GM19043 (cell line): ENCODE data around the gene CLN5.
"Not testable (repeated sequence)": the region's sequence is repeated elsewhere in the genome, so short reads cannot be mapped to it uniquely, and the experiment has no call there.

Source experiments
- ATAC-seq: cut with Tn5 transposase; IDR thresholded peaks from one replicate; pipeline ENCODE4 v1.9.1; 2021; ENCODE audit warnings: low read depth; ENCODE audit not compliant: unreplicated experiment

Gene CLN5

DNA sequence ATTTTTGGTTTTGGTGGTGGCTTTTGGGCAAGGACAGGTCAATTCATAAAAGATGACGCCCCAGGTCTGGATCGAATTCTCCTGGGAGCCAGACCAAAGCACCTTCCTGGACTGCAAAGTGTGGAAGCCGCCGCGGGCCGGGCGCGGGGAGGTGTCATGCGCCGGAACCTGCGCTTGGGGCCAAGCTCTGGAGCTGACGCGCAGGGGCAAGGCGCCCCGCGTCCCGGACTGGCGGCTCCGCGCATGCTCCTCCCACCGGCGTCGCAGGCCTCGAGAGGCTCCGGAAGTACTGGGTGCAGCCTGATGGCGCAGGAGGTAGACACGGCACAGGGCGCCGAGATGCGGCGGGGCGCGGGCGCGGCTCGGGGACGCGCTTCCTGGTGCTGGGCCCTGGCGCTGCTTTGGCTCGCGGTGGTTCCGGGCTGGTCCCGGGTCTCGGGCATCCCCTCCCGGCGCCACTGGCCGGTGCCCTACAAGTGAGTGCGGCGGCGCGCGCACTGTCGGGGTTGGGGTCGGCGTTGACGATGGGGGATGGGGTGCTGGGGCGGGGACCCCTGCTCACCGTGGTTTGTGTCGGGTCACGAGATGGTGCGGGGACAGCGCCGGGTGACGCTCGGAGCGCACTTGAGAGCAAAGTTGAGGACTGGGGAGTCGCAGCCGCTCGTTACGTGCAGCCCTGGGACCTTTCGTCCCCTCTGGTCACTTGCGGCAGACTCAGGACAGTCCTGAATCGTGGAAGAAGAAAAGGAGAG is at the start of gene CLN5:
Gene CLN5, plus strand, starts transcription at position 286 of the 752 bp plus-strand sequence. Its CDS starts 18 bp downstream, at position 304.
- peak; percentile 94 for ATAC-seq

DNA sequence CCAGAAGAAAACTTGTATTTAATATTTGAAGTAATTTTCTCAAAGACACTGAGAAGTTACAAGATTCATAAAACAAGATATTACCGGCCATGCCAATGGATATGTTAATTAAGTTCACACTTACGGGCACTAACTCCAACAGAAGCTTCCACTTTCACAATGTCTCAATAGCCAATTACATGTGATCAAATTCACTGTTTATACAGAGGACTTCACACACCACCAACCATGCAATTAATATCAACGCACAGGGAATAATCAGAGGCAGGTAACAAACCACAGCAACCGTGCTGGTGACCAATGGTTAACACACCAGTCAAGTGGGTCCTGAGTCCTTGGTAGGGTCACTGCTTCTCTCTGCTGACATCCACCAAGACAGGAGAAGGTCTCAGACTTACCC is 49.5 kb upstream of the CLN5 start:
- ATAC-seq, result no peak

DNA sequence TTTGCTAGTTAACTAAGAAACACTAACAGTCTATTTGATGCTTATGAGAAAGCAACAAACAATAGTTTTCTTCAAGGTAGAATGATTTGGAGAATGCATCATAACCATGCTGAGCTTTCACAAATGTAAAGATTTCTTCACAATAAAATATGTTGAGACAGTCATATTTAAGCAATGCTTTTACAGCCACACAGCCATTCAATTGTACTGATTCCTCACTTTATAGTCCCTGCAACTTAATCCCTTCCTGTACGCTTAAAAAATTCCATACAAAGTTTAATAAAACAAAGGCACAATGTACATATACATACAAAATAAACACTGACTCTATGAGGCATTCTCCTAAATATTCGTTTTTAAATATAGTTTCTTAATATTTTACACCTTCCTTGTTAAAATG is 48.2 kb upstream of the CLN5 start:
- no peak for ATAC-seq

DNA sequence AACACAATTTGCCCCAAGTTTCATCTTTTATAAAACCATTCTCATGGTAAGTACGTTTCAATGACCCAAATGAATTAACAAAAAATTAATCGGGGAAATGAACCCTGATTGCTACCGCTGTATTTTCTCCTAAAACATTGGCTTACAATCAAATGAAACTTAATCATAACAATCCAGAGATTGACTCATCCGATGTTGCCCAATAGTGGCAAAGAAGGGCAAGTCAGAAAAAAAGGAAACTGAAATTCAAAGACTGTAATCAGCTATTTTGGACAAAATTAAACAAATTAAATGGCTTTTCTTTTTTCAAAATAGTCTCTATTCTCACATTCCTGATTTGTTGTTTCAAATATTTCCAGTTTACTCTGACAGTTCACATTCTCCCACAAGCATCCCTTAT is 47.4 kb upstream of the CLN5 start:
- ATAC-seq, result no peak

DNA sequence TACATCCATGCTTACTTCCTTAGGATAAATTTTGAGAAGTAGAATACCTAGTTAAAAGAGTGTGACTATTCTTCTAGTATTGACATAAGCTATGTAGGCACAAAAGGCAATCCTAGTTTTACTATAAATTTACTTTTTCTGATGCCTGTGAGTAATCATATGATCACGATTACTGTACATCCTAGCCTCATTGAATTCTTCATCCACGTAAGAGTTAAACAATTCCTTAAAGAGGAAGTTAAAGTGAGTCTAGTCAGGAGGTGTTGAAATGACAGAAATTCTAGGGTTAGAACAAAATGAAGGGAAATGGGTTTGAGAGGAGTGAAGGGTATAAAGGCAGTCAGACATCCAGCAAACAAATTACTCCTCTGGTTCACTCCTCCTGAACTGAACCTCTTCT is 43.7 kb upstream of the CLN5 start, which contains the start of gene ACOD1:
Gene ACOD1, plus strand, starts transcription at position 363 of the 400 bp plus-strand sequence. CDS start 48 bp downstream, outside the sequence.
- no peak for ATAC-seq

DNA sequence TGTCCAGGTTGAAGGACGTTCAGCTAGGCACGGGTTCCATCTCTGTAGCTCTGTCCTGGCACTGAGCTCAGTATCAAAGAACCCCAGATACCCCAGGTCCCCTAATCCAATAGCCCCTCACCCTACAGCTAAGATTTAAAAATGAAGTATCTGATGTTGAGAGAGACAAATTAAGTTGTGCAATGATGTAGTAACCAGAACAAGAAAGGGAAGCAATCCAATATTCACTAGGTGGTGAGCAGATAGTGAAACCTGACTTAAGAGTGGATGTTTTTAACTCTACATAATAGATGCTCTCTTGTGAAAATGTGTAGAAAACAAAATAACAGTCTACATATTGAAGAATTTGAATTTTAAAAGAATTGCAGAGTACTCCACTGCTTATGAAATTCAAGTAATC is 41.8 kb upstream of the CLN5 start:
- no peak for ATAC-seq

DNA sequence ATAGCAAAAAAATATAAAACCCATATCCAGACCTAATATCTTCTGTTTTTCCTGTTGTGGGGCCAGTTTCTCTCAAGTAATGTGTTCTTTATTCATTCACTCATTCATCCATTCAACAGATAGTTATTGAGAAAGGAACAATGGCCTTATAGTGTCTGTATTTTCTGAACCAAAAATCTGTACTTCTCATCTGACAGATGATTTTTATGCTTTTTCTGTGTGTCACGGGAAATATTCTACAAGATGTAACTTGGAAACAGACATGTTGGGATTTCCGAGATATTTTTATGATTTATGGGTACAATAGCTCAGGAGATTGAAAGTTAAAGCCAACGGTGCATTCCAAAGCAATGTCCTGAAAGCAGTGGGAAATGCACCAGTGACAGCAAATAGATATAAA is 37.9 kb upstream of the CLN5 start:
- no peak for ATAC-seq

DNA sequence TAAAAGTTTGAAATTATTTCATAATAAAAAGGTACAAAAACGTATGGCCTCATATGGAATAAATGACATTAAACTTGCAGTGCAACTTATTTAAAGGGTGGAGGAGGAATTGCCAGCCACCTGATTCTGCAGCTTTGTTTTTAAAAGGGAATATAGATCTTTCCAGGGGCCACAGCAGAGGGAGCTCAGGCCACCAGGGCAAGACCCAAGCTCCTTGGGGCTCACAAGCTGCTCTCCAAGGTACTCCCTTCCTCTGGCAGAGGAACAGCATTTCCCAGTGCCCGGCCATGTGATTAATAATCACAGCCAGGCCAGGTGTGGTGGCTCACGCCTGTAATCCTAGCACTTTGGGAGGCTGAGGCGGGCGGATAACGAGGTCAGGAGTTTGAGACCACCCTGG is 37.3 kb upstream of the CLN5 start:
- ATAC-seq, result no peak

DNA sequence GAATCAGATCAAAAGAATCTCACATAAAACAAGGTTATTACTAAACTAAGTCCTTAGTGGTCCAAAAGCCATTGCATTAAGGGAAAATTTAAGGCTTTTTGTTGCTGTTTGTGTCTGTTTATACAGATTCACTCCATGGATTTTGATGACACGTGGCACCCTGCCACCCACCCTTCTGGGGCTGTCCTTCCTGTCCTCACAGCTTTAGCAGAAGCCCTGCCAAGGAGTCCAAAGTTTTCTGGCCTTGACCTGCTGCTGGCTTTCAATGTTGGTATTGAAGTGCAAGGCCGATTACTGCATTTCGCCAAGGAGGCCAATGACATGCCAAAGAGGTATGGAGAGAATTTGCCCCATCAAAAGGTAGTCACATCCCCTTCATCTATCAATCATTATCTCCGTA is 36.7 kb upstream of the CLN5 start:
- ATAC-seq, result no peak

DNA sequence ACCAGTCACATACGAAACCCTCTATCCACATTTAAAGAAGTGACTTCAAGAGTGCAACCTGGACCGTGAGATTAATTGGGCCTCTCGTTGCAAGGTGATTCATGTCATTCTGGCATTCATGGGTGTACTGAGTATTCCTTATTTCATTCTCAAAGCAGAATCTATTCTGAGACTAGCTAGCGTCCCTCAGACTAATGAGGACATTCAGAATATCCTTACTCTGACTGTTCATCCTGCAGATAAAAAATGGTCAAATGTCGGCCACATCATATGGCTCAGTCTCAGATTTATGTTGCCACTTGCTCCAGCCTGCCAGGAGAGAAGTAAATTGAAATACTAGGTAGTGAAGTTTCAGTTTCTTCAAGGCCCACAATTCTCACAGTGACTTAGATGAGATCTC is 36.2 kb upstream of the CLN5 start:
- ATAC-seq, result no peak

DNA sequence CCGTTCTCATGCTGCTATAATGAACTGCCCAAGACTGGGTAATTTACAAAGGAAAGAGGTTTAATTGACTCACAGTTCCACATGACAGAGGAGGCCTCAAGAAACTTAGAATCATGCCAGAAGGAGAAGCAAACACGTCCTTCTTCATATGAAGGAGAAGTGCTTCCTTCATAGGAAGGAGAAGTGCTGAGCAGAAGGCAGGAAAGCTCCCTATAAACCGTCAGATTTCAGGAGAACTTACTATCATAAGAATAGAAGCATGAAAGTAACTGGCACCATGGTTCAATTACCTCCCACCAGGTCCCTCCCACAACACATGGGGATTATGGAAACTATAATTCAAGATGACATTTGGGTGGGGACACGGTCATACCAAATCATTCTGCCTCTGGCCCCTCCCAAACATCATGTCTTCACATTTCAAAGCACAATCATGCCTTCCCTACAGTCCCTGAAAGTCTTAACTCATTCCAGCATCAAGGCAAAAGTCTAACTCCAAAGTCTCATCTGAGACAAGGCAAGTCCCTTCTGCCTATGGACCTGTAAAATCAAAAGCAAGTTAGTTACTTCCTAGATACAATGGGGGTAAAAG is 32.9 kb upstream of the CLN5 start:
- ATAC-seq, result no peak

DNA sequence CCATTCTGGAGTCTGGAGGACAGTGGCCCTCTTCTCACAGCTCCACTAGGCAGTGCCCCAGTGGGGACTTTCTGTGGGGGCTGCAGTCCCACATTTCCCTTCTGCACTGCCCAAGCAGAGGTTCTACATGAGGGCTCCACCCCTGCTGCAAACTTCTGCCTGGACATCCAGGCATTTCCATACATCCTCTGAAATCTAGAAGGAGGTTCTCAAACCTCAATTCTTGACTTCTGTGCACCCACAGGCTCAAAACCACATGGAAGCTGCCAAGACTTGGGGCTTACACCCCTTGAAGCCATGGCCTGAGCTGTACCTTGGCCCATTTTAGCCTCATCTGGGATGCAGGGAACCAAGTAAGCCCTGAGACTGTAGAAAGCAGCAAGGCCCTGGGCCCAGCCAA is 32.1 kb upstream of the CLN5 start:
- not testable (repeated sequence) for ATAC-seq

DNA sequence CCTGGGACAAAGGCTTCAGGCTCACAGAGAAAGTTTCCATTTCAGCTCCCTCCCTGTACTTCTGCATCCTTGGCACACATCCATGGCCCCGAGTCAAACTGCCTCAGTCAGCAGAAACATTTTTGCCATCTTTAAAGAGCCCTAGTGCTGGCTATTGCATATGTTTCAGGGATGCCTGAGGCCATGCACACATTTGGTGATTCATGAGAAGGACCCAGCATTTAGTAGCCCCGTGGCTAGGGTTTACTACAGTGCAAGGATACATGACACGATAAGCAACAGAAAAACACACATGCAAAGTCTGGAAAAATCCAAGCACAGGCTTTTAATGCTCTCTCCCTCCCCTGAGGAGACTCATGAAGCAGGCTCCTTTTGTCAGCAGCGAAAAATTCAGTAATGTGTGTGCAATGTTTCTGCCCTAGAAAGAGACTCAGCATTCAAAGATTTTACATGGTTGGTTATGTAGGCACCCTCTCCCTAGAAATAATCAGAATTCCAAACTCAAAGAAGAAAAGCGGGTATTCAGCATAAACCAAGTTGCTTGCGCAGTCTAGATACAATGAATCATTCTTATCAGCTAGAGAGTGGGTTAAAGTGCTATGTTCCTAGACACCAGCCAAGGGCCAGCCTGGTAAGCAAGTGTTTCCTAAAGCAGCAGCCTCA is 26.0 kb upstream of the CLN5 start:
- ATAC-seq, result no peak

DNA sequence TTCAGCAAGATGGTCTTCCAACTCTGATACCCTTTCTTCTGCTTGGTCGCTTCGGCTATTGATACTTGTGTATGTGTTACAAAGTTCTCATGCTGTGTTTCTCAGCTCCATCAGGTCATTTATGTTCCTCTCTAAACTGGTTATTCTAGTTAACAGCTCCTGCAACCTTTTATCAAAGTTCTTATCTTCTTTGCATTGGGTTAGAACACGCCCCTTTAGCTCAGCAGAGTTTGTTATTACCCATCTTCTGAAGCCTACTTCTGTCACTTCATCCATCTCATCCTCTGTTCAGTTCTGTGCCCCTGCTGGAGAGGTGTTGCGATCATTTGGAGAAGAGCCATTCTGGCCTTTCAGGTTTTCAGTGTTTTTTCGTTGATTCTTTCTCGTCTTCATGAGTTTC is 24.9 kb upstream of the CLN5 start:
- no peak for ATAC-seq

DNA sequence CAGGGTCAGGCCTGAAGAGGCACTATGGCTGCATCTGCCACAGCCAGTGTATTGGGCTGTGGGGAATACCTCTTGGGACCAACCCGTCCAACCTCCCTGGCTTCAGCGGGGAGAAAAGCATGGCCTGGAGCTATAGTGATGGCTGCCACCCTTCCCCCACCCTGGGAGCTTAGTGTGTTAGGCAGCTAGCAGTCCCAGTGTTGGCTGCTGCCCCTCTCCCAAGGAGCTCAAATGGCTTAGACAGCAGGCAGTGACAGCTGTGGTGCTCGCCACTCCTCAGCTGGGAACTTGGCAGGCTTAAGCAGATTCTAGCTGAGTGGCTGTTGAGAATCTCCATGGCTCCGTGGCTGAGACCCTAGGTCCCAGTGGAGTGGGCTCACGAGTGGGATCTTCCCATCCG is 23.8 kb upstream of the CLN5 start:
- no peak for ATAC-seq

DNA sequence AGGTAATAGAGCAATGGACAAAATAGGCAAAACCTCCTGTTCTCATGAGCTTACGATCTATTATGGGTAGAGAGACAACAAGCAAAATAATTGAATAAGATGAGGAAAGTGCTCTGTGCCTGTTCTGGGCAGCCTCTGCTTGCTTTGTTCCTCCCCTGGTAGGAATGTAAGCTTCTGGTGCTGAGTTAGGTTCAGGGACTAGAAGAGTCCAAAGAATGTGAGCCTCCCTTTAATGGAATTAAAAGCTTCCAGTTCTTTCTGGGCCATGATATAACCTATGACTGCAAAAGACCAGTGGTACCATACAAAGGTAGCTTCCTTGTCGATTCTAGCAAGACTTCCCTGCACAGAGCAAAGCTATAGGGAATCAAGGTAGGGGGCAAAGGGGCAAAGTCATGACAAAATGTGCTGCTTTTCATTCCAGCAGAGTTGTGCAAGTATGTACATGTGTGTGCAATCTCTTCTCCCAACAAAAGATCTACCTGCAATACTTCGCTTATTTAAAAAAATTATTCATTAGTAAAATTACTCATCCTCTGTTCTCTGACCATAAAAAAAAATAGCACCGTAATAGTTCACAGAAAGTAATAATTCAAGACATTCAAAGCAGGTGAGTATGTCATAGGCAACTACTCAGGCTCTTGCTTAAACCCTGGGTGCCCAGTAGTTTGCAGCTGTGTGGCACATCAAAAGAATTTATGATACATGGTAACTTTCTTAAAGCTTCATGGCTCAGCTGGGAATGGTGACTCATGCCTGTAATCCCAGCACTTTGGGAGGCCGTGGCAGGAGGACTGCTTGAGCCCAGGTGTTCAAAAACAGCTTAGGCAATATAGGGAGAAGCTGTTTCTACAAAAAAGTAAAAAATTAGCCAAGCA is 22.2 kb upstream of the CLN5 start:
- no peak for ATAC-seq

DNA sequence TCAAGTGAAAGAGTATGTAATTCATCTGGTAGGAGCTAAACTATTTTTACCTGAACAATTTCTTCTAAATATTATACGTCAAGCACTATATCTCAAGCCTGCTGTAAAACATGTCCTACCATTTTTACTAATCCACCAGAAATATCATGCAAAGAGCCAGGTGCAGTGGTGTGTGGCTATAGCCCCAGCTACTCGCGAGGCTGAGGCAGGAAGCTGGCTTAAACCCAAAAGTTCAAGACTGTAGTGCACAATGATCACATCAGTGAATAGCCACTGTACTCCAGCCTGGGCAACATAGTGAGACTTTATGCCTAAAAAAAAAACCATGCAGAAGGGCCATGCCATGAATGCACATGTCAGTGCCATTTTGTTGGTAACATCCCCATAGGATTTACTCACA is 20.7 kb upstream of the CLN5 start:
- no peak for ATAC-seq

DNA sequence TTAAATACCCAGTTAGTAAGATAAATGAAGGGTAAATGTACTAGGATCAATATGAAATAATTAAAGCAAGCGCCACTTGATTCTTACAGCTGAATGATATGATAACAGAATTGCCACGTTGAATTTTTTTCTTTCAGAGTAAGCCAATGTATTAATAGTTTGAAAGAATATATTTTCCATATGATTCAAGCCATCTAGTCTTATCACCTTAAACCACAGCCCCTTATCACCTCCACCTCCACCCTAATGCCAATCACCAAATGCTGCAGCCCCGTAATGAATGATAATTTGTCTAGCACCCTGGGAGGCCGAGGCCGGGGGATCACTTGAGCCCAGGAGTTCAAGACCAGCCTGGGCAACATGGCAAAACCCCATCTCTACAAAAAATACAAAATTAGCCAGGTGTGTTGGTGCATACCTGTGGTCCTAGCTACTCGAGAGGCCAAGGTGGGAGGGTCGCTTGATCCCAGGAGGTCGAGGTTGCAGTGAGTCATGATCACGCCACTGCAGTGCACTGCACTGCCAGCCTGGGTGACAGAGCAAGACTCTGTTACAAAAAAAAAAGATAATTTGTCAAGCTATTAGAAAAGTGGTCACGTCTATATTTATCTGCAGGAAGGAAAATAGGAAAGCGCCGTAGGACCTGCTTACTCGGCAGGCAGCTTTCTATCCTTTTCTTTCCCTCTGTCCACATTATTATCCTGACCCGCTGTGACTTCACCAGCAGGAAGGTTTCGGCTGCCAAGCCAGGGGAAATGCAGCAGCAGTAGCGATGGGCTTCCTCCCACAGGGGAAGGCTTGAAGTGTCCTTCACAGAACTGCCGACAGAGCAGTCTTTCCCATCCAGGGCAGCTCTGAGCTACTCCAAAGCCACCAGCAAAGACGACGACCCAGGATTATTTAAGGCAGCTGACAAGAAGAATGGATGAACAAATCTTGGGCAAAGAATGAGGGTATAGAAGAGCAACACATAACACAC is 19.7 kb upstream of the CLN5 start:
- ATAC-seq, result no peak

DNA sequence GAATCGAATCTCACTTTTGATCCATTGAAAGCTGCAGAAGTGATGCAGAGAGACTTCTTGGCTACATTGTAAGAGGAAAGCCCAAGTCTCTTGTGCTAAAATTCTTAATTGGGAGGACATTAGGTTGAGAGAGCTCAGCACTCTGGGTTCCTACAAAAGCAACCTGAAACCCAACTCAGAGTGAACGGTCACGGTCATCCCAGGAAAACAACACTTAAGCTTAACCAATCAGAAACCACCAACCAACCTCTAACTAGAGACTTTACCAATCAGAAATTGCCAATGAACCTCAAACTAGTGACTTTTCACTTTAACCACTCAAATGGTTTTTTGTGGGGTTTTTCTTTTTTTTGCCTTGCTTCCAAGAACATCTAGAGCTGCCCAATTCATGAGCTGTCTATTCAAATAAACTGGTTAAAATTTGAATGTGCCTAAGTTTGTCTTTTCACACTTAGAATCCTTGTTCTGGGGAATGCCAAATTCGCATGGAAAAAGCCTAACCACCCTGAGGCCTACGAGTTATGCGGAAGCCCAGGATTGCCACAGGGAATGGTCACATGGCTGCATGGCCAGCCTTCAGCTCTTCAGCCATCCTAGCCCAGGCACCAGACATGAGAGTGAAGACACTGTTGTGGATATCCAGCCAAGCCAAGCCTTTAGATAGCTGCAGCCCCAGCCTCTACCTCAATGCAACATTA is 17.8 kb upstream of the CLN5 start:
- no peak for ATAC-seq
